ACHN (cell line): ENCODE data around the gene CDC20.
"Not testable (repeated sequence)": the region's sequence is repeated elsewhere in the genome, so short reads cannot be mapped to it uniquely, and the experiment has no call there.

Experiments
- DNase-seq: peaks from one replicate; pipeline ENCODE4 v3.0.0-alpha.2; 2015
- in situ Hi-C: cut with HindIII; loops from 2 replicates; pipeline ENCODE4 v1.10.0; 2017; ENCODE audit warnings: low sequenced_read_pairs, low pct_ligation_motif_present, low pct_unique_long_range_greater_than_20kb

Gene CDC20

DNA sequence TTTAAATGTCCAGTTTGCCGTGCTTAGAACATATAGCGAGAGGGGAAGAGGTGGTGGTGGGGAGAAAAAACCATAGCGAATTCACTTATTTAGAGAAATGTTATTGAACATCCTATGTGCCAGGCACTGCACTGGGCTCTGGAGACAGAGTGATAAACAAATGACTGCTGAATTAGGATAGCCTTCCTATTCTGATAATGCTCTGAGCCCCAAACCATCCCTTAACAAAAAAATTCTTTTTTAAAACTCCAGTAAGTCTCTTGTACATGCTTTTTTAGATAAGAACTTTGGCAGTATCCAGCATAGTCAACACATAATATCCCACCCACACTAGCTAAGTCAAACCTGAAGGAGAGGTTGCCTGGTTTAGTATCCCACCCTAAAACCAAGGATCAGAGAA is 39.4 kb downstream of the CDC20 start:
- DNase-seq: no peak
- in situ Hi-C loops: loop anchor here (25.0 kb wide), 1 partner anchor 161 kb away; no protein-coding TSS in a partner anchor

GRCh38 chr1:43400441-43400840 is 41.7 kb downstream of the CDC20 start:
- in situ Hi-C loops, DNase-seq: not testable (repeated sequence)

GRCh38 chr1:43402089-43402865 is 43.5 kb downstream of the CDC20 start:
- DNase-seq: no peak
- in situ Hi-C loops: no loop called here

DNA sequence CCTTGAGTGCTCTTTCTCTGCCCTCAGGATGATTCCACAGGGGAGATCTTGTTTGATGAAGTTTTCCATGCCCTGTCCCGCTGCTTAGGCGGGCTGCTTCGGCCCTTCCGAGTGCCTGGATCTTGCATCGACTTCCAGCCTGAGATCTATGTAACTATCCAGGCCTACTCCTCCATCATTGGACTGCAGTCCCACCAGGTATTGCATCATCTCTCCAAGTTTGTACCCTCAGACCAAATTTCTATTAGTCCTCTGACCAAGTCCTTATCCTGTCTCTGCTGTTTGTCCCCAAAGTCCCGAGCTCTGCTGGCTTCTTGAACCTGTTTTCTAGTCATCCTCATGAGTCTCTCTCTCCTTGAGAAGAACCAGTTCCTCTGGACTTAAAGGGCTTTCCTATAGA is 45.6 kb downstream of the CDC20 start:
- in situ Hi-C loops: no loop called here

DNA sequence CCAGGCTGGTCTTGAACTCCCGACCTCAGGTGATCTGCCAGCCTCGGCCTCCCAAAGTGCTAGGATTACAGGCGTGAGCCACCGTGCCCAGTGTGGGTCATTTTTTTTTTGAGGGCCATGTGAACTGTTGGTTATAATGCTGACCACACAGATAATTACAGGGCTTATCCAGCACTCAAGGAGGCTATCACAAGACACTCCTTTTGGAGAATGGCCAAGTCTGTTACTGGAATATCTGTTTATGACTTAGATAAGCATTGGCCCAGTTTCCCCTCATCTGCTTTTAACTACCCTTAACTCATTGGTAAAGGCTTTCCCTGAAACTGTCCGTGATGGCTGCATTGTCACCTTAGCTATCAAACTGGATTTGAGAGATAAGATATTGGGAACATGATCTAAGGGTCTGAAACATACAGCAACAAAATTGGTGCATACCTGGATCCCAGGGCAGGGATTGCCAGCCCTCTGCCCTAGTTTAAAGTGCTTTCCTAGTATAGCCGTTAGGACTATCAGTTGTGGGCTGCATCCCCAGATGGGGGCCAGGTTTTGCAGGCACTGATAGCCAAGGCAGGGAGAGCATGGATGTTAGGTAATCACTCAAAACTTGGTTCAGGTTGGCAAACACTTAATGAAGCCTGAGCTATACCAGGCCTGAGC is 46.6 kb downstream of the CDC20 start:
- in situ Hi-C loops: no loop called here
- DNase-seq: no peak

More for the DNA sequence above, 45.6 kb downstream of the CDC20 start:
- DNase-seq: no peak

DNA sequence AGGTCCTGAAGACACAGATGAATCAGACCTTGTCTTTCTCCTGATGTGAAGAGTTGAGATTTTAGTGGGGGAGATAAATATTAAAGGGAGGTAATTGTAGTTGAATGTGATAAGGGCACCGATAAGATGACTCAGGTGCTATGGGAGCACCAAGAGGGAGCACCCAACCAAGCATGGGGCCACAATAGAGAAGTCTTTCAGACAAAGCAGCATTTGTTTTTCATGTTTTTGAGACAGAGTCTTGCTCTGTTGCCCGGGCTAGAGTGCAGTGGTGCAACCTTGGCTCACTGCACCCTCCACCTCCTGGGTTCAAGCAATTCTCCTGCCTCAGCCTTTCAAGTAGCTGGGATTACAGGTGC is 47.1 kb downstream of the CDC20 start:
- in situ Hi-C loops: no loop called here
- no peak for DNase-seq

DNA sequence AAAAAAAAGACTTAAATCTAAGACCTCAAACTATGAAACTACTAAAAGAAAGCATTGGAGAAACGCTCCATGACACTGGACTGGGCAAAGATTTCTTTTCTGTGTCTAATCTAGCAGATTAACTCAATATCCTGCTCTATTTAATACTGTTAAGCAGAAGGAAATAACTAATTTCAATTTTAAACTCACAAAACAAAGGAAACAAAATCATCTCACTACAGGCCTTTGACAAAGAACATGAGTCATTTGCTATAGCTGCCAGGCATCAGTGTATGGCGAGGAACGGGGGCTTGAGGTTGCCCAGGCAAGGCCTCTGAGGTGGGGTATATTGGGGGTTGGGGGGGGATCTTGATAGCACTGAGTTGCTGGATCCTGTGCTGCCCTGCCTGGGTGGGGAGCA is 51.8 kb downstream of the CDC20 start:
- no peak for DNase-seq
- in situ Hi-C loops: no loop called here
